Natural killer cell (primary cell): ENCODE data around the gene KLRK1. TPM values are rescaled to one million over a fixed set of nuclear protein-coding genes. Genes with fewer than 3 reads are reported as not detected.

Source experiments
- ATAC-seq, 3 donors: fragments of 150-1000 bp in 2 of 3; fragments of 200-7000 bp in 1 of 3; cut with Tn5 transposase; 1 replicate in 1 of 3; 2 replicates in 2 of 3; pipeline ENCODE4 v1.10.0; 2021; ENCODE audit warnings: mild to moderate bottlenecking in 2 of 3, moderate library complexity in 2 of 3
- DNase-seq, 2 donors: peaks; one replicate each; pipeline versions ENCODE4 v3.0.0 to v3.0.0-alpha.2; 2013 to 2021; ENCODE audit warnings: mixed read lengths in 1 of 2
- H3K27ac ChIP-seq: one replicate; pipeline ENCODE4 v1.5.1; 2013; ENCODE audit warnings: mild to moderate bottlenecking, low read length
- H3K27me3 ChIP-seq: one replicate; pipeline ENCODE4 v1.6.1; 2013; ENCODE audit warnings: low read length; ENCODE audit not compliant: control insufficient read depth, insufficient read depth
- H3K36me3 ChIP-seq: one replicate; pipeline ENCODE4 v1.6.1; 2013; ENCODE audit warnings: low read length; ENCODE audit not compliant: control insufficient read depth, insufficient read depth
- H3K4me1 ChIP-seq: one replicate; pipeline ENCODE4 v1.6.1; 2013; ENCODE audit warnings: low read length; ENCODE audit not compliant: control insufficient read depth, insufficient read depth
- H3K4me3 ChIP-seq: one replicate; pipeline ENCODE4 v1.5.1; 2013; ENCODE audit warnings: low read length
- H3K9me3 ChIP-seq: one replicate; pipeline ENCODE4 v1.6.1; 2013; ENCODE audit warnings: low read length; ENCODE audit not compliant: control insufficient read depth, insufficient read depth
- H3K27ac Mint-ChIP-seq, 2 donors: one replicate each; pipeline ENCODE4 v1.8.0; 2022; ENCODE audit warnings: mild to moderate bottlenecking in 2 of 2, mixed read lengths in 2 of 2, moderate library complexity in 1 of 2
- H3K27me3 Mint-ChIP-seq, 2 donors: one replicate each; pipeline ENCODE4 v1.8.0; 2022; ENCODE audit warnings: low read depth in 2 of 2, mixed read lengths in 2 of 2
- H3K36me3 Mint-ChIP-seq: one replicate; pipeline ENCODE4 v1.8.0; 2022; ENCODE audit warnings: mixed read lengths
- H3K4me1 Mint-ChIP-seq, 2 donors: one replicate each; pipeline ENCODE4 v1.8.0; 2022; ENCODE audit warnings: mixed read lengths in 2 of 2
- H3K4me3 Mint-ChIP-seq: one replicate; pipeline ENCODE4 v1.8.0; 2022; ENCODE audit warnings: mild to moderate bottlenecking, moderate library complexity, mixed read lengths
- H3K9me3 Mint-ChIP-seq, 2 donors: one replicate each; pipeline ENCODE4 v1.8.0; 2022; ENCODE audit warnings: mixed read lengths in 2 of 2
- WGBS: methylation state at CpG from one replicate; pipeline ENCODE4 v1.1.7; 2013; ENCODE audit warnings: missing lambda C conversion rate; ENCODE audit not compliant: insufficient coverage; 5-methylcytosine and 5-hydroxymethylcytosine counted together
- intact Hi-C: fragments of 100-400 bp; cut with micrococcal nuclease; formaldehyde crosslinking; loops from one replicate; pipeline ENCODE4 v1.14.2; 2022
- total RNA-seq, 4 donors: library from RNA; stranded (reverse); fragments of 120-200 nt in 1 of 4; gene quantifications; one replicate each; pipeline versions ENCODE4 v1.2.3 to v1.2.4, GENCODE V29; 2013 to 2022
- TF ChIP-seq, protein P1 (sequence below): fragments of 200-600 bp; IDR thresholded peaks from one replicate; pipeline ENCODE4 v1.8.0; 2022; ENCODE audit warnings: antibody characterized with exemption

KLRK1 gene
- total RNA-seq, 3 donors from 2014 or later (not counting 1 experiment from before 2014, with no cell fraction given) = 398 to 543 (median 515) TPM

- peaks cover 5% of the 10 kb centered on the region for H3K36me3 Mint-ChIP-seq
- Histone ChIP-seq H3K36me3 (peaks cover 7% of the 10 kb centered on the region), H3K27ac (peak overlapping the region; percentile 46), H3K4me3 (no peak overlapping the region), H3K9me3 (peaks cover 5% of the 10 kb centered on the region), H3K27me3 (no peaks in the 10 kb centered on the region), H3K4me1 (peaks cover 60% of the 10 kb centered on the region)
- DNase-seq (no peak), ATAC-seq (no peak)
- intact Hi-C loops = no loop called here
- H3K27ac Mint-ChIP-seq = no peak overlapping the region
- H3K27me3 Mint-ChIP-seq = no peaks in the 10 kb centered on the region
- TF ChIP-seq, protein P1, sequence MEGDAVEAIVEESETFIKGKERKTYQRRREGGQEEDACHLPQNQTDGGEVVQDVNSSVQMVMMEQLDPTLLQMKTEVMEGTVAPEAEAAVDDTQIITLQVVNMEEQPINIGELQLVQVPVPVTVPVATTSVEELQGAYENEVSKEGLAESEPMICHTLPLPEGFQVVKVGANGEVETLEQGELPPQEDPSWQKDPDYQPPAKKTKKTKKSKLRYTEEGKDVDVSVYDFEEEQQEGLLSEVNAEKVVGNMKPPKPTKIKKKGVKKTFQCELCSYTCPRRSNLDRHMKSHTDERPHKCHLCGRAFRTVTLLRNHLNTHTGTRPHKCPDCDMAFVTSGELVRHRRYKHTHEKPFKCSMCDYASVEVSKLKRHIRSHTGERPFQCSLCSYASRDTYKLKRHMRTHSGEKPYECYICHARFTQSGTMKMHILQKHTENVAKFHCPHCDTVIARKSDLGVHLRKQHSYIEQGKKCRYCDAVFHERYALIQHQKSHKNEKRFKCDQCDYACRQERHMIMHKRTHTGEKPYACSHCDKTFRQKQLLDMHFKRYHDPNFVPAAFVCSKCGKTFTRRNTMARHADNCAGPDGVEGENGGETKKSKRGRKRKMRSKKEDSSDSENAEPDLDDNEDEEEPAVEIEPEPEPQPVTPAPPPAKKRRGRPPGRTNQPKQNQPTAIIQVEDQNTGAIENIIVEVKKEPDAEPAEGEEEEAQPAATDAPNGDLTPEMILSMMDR = no peak
- no peaks in the 10 kb centered on the region for H3K9me3 Mint-ChIP-seq
- 47% methylated on average over 3 of the region's 3 CpGs for WGBS
- peaks cover 41 to 42% of the 10 kb centered on the region in 2 donors for H3K4me1 Mint-ChIP-seq
- H3K4me3 Mint-ChIP-seq = peak overlapping the region; percentile 67
Measured at GRCh38 chr12:10362325-10362724, 27.5 kb downstream of the KLRK1 start.

DNA sequence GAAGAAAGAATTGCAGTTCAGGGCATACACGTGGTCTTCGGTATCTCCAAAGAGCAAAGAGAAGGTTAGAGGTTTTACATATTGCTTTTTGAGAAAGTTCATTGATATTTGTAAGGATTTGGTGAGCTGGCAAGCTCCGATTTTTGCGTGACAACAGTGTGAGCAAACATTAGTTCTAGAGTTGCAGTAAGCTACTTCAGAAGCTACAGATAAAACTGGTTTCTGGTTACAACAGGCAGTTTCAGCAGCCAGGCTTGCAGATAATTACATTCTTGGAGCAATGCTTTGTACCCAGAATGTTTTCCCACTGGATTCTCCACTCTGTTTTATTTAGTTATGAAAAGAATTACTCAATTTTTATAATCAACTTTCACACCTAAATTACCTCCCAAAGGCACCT, 28.2 kb downstream of the KLRK1 start:
- ATAC-seq (no peak), DNase-seq (no peak)
- TF ChIP-seq, protein P1 = no peak
- H3K27ac Mint-ChIP-seq = peak overlapping the region in 1 of 2 donors; percentile 68
- WGBS = 97% methylated on average over 4 of the region's 4 CpGs
- H3K36me3 ChIP-seq = peaks cover 1% of the 10 kb centered on the region
- H3K4me3 ChIP-seq = no peak overlapping the region
- peaks cover 42% of the 10 kb centered on the region in 2 donors for H3K4me1 Mint-ChIP-seq
- H3K27me3 ChIP-seq = no peaks in the 10 kb centered on the region
- H3K9me3 Mint-ChIP-seq = no peaks in the 10 kb centered on the region
- H3K4me1 ChIP-seq = peaks cover 57% of the 10 kb centered on the region
- H3K36me3 Mint-ChIP-seq = no peaks in the 10 kb centered on the region
- H3K27me3 Mint-ChIP-seq = no peaks in the 10 kb centered on the region
- H3K4me3 Mint-ChIP-seq = peak overlapping the region; percentile 49
- H3K9me3 ChIP-seq = peaks cover 5% of the 10 kb centered on the region
- intact Hi-C loops = no loop called here
- no peak overlapping the region for H3K27ac ChIP-seq

GRCh38 chr12:10361084-10361483, 28.8 kb downstream of the KLRK1 start:
- DNase-seq = peak in 1 of 2 donors; percentile 32
- Histone ChIP-seq H3K4me3 (no peak overlapping the region), H3K36me3 (no peaks in the 10 kb centered on the region), H3K27ac (no peak overlapping the region), H3K27me3 (no peaks in the 10 kb centered on the region), H3K9me3 (peaks cover 5% of the 10 kb centered on the region), H3K4me1 (peaks cover 52% of the 10 kb centered on the region)
- H3K36me3 Mint-ChIP-seq = no peaks in the 10 kb centered on the region
- H3K27ac Mint-ChIP-seq = peak overlapping the region in 1 of 2 donors; percentile 68
- WGBS = 82% methylated on average over 4 of the region's 4 CpGs
- intact Hi-C loops = no loop called here
- TF ChIP-seq, protein P1 = no peak
- H3K4me3 Mint-ChIP-seq = no peak overlapping the region
- H3K4me1 Mint-ChIP-seq = peaks cover 42% of the 10 kb centered on the region in 2 donors
- H3K9me3 Mint-ChIP-seq = no peaks in the 10 kb centered on the region
- no peak for ATAC-seq
- no peaks in the 10 kb centered on the region for H3K27me3 Mint-ChIP-seq

GRCh38 chr12:10358969-10359368, 30.9 kb downstream of the KLRK1 start:
- Histone ChIP-seq H3K27ac (peak overlapping the region; percentile 8), H3K4me1 (peaks cover 41% of the 10 kb centered on the region), H3K27me3 (no peaks in the 10 kb centered on the region), H3K9me3 (peaks cover 5% of the 10 kb centered on the region), H3K36me3 (no peaks in the 10 kb centered on the region), H3K4me3 (no peak overlapping the region)
- Mint-ChIP-seq H3K27me3 (no peaks in the 10 kb centered on the region), H3K36me3 (no peaks in the 10 kb centered on the region), H3K9me3 (no peaks in the 10 kb centered on the region), H3K4me1 (peaks cover 46 to 48% of the 10 kb centered on the region in 2 donors), H3K27ac (peak overlapping the region in 1 of 2 donors; percentile 68), H3K4me3 (peak overlapping the region; percentile 77)
- no CpG with 5 or more reads among the region's 1 CpG for WGBS
- ATAC-seq = peak; percentile 42 to 61 (median 55)
- DNase-seq = no peak
- TF ChIP-seq, protein P1 = no peak
- intact Hi-C loops = no loop called here
